GM23338 (cell line): ENCODE results near the gene MIA.

ENCODE experiments used
- CREB1 ChIP-seq: fragments of 250-450 bp; sonication (Bioruptor Pico); IDR thresholded peaks from 2 replicates; pipeline ENCODE4 v1.5.0; 2020; ENCODE audit warnings: low read depth, mild to moderate bottlenecking, moderate library complexity
- EZH2 ChIP-seq: fragments of 200-600 bp; sonication (generic); IDR thresholded peaks from one replicate; pipeline ENCODE4 v1.8.0; 2017; ENCODE audit warnings: antibody characterized with exemption, mild to moderate bottlenecking, low read depth; ENCODE audit not compliant: unreplicated experiment
- EZH2phosphoT487 ChIP-seq: fragments of 200-600 bp; sonication (generic); IDR thresholded peaks from one replicate; pipeline ENCODE4 v1.8.1; 2018; ENCODE audit warnings: antibody characterized with exemption; ENCODE audit not compliant: unreplicated experiment
- JUNB ChIP-seq: IDR thresholded peaks from one replicate; pipeline ENCODE4 v1.6.1; 2016; ENCODE audit warnings: antibody characterized with exemption; ENCODE audit not compliant: unreplicated experiment
- NANOG ChIP-seq: IDR thresholded peaks from 2 replicates; pipeline ENCODE4 v1.6.1; 2016; ENCODE audit warnings: antibody characterized with exemption, borderline replicate concordance
- POLR2AphosphoS5 ChIP-seq: IDR thresholded peaks from 2 replicates; pipeline ENCODE4 v1.6.1; 2016; ENCODE audit warnings: antibody characterized with exemption, low read depth
- STAT1 ChIP-seq: IDR thresholded peaks from one replicate; pipeline ENCODE4 v1.6.1; 2016; ENCODE audit warnings: antibody characterized with exemption; ENCODE audit not compliant: unreplicated experiment
- ZNF114 ChIP-seq: fragments of 250-450 bp; sonication (Bioruptor Pico); IDR thresholded peaks from 2 replicates; pipeline ENCODE4 v1.5.0; 2020; ENCODE audit warnings: mild to moderate bottlenecking, moderate library complexity
- ZNF331 ChIP-seq: fragments of 250-450 bp; sonication (Bioruptor Pico); IDR thresholded peaks from 2 replicates; pipeline ENCODE4 v1.5.0; 2020; ENCODE audit warnings: low read depth, mild to moderate bottlenecking, moderate library complexity
- TF ChIP-seq, protein P1 (sequence below), 2 experiments: fragments of 200-600 bp in 1 of 2; sonication (generic) in 1 of 2; conservative IDR thresholded peaks; 2 replicates each; pipeline versions ENCODE4 v1.5.1 to v1.6.1; 2016 to 2017; ENCODE audit warnings: antibody characterized with exemption in 2 of 2, low read depth in 2 of 2, mild to moderate bottlenecking in 2 of 2, moderate library complexity in 1 of 2
- TF ChIP-seq, protein P2 (sequence below): IDR thresholded peaks from one replicate; pipeline ENCODE4 v1.6.1; 2018; ENCODE audit warnings: antibody characterized with exemption; ENCODE audit not compliant: unreplicated experiment

DNA sequence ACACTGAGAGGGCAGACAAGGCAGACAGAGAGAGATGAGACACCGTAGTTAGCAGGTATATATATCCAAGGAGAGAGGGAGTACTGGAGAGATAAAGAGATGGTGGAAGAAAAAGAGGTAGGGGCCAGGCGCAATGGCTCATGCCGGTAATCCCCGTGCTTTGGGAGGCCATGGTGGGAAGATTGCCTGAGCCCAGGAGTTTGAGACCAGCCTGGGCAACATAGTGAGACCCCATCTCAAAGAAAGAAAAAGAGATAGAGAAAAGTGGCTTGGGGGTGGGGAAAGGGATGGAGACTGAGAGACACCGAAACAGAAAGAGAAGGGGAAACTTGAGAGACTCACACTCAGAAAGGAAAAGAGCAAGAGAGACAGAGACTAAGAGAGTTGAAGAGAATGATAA, 5.3 kb downstream of the MIA start:
- TF ChIP-seq, protein P1, sequence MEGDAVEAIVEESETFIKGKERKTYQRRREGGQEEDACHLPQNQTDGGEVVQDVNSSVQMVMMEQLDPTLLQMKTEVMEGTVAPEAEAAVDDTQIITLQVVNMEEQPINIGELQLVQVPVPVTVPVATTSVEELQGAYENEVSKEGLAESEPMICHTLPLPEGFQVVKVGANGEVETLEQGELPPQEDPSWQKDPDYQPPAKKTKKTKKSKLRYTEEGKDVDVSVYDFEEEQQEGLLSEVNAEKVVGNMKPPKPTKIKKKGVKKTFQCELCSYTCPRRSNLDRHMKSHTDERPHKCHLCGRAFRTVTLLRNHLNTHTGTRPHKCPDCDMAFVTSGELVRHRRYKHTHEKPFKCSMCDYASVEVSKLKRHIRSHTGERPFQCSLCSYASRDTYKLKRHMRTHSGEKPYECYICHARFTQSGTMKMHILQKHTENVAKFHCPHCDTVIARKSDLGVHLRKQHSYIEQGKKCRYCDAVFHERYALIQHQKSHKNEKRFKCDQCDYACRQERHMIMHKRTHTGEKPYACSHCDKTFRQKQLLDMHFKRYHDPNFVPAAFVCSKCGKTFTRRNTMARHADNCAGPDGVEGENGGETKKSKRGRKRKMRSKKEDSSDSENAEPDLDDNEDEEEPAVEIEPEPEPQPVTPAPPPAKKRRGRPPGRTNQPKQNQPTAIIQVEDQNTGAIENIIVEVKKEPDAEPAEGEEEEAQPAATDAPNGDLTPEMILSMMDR (conservative IDR thresholded peaks at IDR 0.05; ENCODE audit: low read depth in 2 of 2): no peak
- TF ChIP-seq EZH2 (no peak), POLR2AphosphoS5 (no peak), JUNB (no peak), EZH2phosphoT487 (no peak), STAT1 (no peak), NANOG (no peak), CREB1 (CRISPR knock-in tag) (no peak), ZNF331 (no peak), ZNF114 (CRISPR knock-in tag) (no peak)
- TF ChIP-seq, protein P2, sequence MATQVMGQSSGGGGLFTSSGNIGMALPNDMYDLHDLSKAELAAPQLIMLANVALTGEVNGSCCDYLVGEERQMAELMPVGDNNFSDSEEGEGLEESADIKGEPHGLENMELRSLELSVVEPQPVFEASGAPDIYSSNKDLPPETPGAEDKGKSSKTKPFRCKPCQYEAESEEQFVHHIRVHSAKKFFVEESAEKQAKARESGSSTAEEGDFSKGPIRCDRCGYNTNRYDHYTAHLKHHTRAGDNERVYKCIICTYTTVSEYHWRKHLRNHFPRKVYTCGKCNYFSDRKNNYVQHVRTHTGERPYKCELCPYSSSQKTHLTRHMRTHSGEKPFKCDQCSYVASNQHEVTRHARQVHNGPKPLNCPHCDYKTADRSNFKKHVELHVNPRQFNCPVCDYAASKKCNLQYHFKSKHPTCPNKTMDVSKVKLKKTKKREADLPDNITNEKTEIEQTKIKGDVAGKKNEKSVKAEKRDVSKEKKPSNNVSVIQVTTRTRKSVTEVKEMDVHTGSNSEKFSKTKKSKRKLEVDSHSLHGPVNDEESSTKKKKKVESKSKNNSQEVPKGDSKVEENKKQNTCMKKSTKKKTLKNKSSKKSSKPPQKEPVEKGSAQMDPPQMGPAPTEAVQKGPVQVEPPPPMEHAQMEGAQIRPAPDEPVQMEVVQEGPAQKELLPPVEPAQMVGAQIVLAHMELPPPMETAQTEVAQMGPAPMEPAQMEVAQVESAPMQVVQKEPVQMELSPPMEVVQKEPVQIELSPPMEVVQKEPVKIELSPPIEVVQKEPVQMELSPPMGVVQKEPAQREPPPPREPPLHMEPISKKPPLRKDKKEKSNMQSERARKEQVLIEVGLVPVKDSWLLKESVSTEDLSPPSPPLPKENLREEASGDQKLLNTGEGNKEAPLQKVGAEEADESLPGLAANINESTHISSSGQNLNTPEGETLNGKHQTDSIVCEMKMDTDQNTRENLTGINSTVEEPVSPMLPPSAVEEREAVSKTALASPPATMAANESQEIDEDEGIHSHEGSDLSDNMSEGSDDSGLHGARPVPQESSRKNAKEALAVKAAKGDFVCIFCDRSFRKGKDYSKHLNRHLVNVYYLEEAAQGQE: no peak
